RKO (cell line): ENCODE data around the gene CCDC30.
"Not testable (repeated sequence)": the region's sequence is repeated elsewhere in the genome, so short reads cannot be mapped to it uniquely, and the experiment has no call there.

Experiments
- DNase-seq: peaks from one replicate; pipeline ENCODE4 v3.0.0-alpha.2; 2016; ENCODE audit warnings: low spot score

The CCDC30 gene

GRCh38 chr1:42529724-42530181 lies 66.7 kb downstream of the CCDC30 start:
- peak; percentile 93 for DNase-seq

GRCh38 chr1:42531043-42531442 lies 68.0 kb downstream of the CCDC30 start:
- no peak for DNase-seq

- no peak for DNase-seq
Observed at GRCh38 chr1:42533101-42533863, 70.2 kb downstream of the CCDC30 start.

- DNase-seq: no peak
Observed at GRCh38 chr1:42541104-42541503, 78.0 kb downstream of the CCDC30 start.

- DNase-seq: no peak
Observed at GRCh38 chr1:42551180-42551579, 88.1 kb downstream of the CCDC30 start.

GRCh38 chr1:42551590-42551989 lies 88.5 kb downstream of the CCDC30 start:
- DNase-seq: no peak

GRCh38 chr1:42552636-42553035 lies 89.5 kb downstream of the CCDC30 start:
- no peak for DNase-seq

- DNase-seq: no peak
Observed at GRCh38 chr1:42557230-42557851, 94.3 kb downstream of the CCDC30 start.

GRCh38 chr1:42567038-42567437 lies 104.0 kb downstream of the CCDC30 start:
- no peak for DNase-seq

GRCh38 chr1:42576935-42577334 lies 113.8 kb downstream of the CCDC30 start:
- DNase-seq: no peak

GRCh38 chr1:42586016-42586415 lies 122.9 kb downstream of the CCDC30 start:
- DNase-seq: no peak

GRCh38 chr1:42587753-42588152 lies 124.7 kb downstream of the CCDC30 start:
- DNase-seq: no peak

- no peak for DNase-seq
Observed at GRCh38 chr1:42592811-42593210, 129.7 kb downstream of the CCDC30 start.

GRCh38 chr1:42593486-42594100 lies 130.5 kb downstream of the CCDC30 start:
- DNase-seq: no peak

- DNase-seq: no peak
Observed at GRCh38 chr1:42601472-42601871, 138.4 kb downstream of the CCDC30 start.

GRCh38 chr1:42613803-42614131 lies 150.7 kb downstream of the CCDC30 start:
- DNase-seq: no peak

- no peak for DNase-seq
Observed at GRCh38 chr1:42618866-42619265, 155.8 kb downstream of the CCDC30 start.

- no peak for DNase-seq
Observed at GRCh38 chr1:42620307-42620706, 157.2 kb downstream of the CCDC30 start.

- DNase-seq: not testable (repeated sequence)
Observed at GRCh38 chr1:42621180-42621579, 158.1 kb downstream of the CCDC30 start.

GRCh38 chr1:42627205-42627604 lies 164.1 kb downstream of the CCDC30 start:
- not testable (repeated sequence) for DNase-seq

- no peak for DNase-seq
Observed at GRCh38 chr1:42639116-42639515, 176.0 kb downstream of the CCDC30 start.

- DNase-seq: no peak
Observed at GRCh38 chr1:42646056-42646455, 183.0 kb downstream of the CCDC30 start.

- peak; percentile 11 for DNase-seq
Observed at GRCh38 chr1:42657201-42657600, 194.1 kb downstream of the CCDC30 start.
